Right lobe of liver (tissue), 6 donors: Measurements from ENCODE around the gene CORO2B. TPM values are rescaled to one million over a fixed set of nuclear protein-coding genes. Genes with fewer than 3 reads are reported as not detected.
"Not testable (repeated sequence)": the region's sequence is repeated elsewhere in the genome, so short reads cannot be mapped to it uniquely, and the experiment has no call there.

ENCODE experiments used
- ATAC-seq, 4 donors: fragments of 200-7000 bp; cut with Tn5 transposase; one replicate each; pipeline ENCODE4 v1.9.1; 2020; ENCODE audit warnings: mild to moderate bottlenecking in 4 of 4, moderate library complexity in 4 of 4
- DNase-seq, 3 donors: peaks; one replicate each; pipeline ENCODE4 v3.0.0-alpha.2; 2020
- H3K27ac ChIP-seq, 3 donors: fragments of 200-600 bp; one replicate each; pipeline ENCODE4 v1.8.0; 2022
- H3K27me3 ChIP-seq, 2 donors: fragments of 200-600 bp; one replicate each; pipeline ENCODE4 v1.8.0; 2022
- H3K36me3 ChIP-seq, 4 donors: fragments of 200-600 bp; sonication (generic) in 1 of 4; one replicate each; pipeline versions ENCODE4 v1.5.1 to v1.8.0; 2017 to 2022; ENCODE audit warnings: control low read depth in 1 of 4
- H3K4me1 ChIP-seq, 4 donors: fragments of 200-600 bp; sonication (generic) in 1 of 4; one replicate each; pipeline versions ENCODE4 v1.5.1 to v1.8.0; 2017 to 2022; ENCODE audit warnings: control low read depth in 1 of 4
- H3K4me3 ChIP-seq, 3 donors: fragments of 200-600 bp; one replicate each; pipeline ENCODE4 v1.8.0; 2022
- H3K9me3 ChIP-seq, 4 donors: fragments of 200-600 bp; sonication (generic) in 1 of 4; one replicate each; pipeline versions ENCODE4 v1.5.1 to v1.8.0; 2017 to 2022; ENCODE audit warnings: control low read depth in 1 of 4
- POLR2A ChIP-seq: fragments of 450-650 bp; IDR thresholded peaks from one replicate; pipeline ENCODE4 v1.6.1; 2017; ENCODE audit warnings: antibody characterized with exemption, mild to moderate bottlenecking
- WGBS: methylation state at CpG from one replicate; pipeline ENCODE4 v1.1.6; 2018; ENCODE audit warnings: low coverage, low lambda C conversion rate; ENCODE audit not compliant: insufficient coverage; ENCODE audit errors: missing lambda C conversion rate; 5-methylcytosine and 5-hydroxymethylcytosine counted together
- intact Hi-C, 2 donors: fragments of 100-400 bp; cut with DNase I; formaldehyde crosslinking; loops; one replicate each; pipeline versions ENCODE4 v1.11.2 to v1.14.1; 2022
- total RNA-seq, 6 experiments: library from RNA; depleted of rRNA in 2 of 6; stranded (reverse); fragments of >200 nt in 2 of 6; fragmentation: NEBNext Ultra II Directional in 3 of 6; extraction: Animal tissue kit (Norgen Biotek cat#: 25700) in 3 of 6; gene quantifications; one replicate each; pipeline versions ENCODE4 v1.1.0 to v1.2.4, GENCODE V29; 2016 to 2023
- TF ChIP-seq, protein P1 (sequence below), 4 donors: fragments of 200-600 bp in 3 of 4; fragments of 450-650 bp in 1 of 4; IDR thresholded peaks; one replicate each; pipeline versions ENCODE4 v1.5.1 to v1.8.0; 2016 to 2022; ENCODE audit warnings: antibody characterized with exemption in 4 of 4, mild to moderate bottlenecking in 2 of 4
- donor health status: DM: no; HTN: yes; CAD: no.
- donor health status: DM: no; HTN: no; CAD: no.
- donor health status: DM: no; HTN: no; CAD: no.
- donor health status: DM: no; HTN: yes; CAD: no.
- donor health status: DM: no; HTN: yes; CAD: no.

Gene CORO2B
- total RNA-seq, 6 experiments from 2014 or later, result 0.18 to 0.68 (median 0.41) TPM

DNA sequence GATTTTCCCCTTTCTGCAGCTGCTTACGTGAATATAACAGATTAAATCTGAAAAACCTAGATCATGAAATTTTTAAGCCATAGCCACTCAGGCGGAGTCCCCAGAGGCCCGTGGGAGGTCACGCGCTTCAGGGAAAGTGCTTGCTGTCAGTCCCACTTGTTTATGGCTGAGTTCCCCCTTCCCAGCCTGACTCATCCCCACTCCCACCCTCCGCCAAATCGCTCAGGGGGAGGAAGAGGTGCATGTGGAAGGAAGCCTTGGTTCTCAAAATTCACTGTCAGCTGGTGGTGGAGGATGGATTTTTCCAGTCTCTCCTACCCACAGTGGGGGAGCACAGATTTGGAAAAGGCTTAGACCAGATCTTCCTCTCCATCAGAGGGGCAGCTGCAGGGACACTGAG lies 67.4 kb downstream of the CORO2B start:
- Histone ChIP-seq H3K9me3 (no peaks in the 10 kb centered on the region), H3K4me1 (no peaks in the 10 kb centered on the region), H3K27me3 (no peaks in the 10 kb centered on the region), H3K36me3 (no peaks in the 10 kb centered on the region), H3K4me3 (no peak overlapping the region), H3K27ac (no peak overlapping the region)
- DNase-seq (no peak), ATAC-seq (no peak)
- intact Hi-C loops, result loop anchor here in 1 of 2 donors (10.0 kb wide), 1 partner anchor 61 kb away; no protein-coding TSS in a partner anchor
- 84% methylated on average over 5 of the region's 7 CpGs for WGBS
- no peak for TF ChIP-seq POLR2A
- TF ChIP-seq, protein P1, sequence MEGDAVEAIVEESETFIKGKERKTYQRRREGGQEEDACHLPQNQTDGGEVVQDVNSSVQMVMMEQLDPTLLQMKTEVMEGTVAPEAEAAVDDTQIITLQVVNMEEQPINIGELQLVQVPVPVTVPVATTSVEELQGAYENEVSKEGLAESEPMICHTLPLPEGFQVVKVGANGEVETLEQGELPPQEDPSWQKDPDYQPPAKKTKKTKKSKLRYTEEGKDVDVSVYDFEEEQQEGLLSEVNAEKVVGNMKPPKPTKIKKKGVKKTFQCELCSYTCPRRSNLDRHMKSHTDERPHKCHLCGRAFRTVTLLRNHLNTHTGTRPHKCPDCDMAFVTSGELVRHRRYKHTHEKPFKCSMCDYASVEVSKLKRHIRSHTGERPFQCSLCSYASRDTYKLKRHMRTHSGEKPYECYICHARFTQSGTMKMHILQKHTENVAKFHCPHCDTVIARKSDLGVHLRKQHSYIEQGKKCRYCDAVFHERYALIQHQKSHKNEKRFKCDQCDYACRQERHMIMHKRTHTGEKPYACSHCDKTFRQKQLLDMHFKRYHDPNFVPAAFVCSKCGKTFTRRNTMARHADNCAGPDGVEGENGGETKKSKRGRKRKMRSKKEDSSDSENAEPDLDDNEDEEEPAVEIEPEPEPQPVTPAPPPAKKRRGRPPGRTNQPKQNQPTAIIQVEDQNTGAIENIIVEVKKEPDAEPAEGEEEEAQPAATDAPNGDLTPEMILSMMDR (IDR thresholded peaks at IDR 0.05), result no peak

DNA sequence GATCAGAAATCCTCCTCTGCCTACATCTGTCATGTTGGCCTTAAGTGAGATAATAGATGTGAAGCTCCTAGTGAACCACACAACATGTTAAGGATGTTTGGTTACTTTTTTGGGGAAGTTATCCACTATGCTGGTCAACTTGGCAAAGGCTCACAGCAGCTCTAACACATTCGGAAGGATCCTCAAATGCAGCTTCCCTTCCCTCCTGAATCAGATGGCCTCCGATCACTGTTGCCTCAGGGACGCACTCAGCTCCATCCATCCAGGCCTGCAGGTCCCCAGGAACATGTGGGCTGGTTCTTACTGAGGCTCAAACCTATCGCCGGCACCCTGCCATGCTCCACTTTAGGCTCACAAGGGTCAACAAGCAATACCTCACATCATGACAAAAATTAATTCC lies 67.9 kb downstream of the CORO2B start:
- Histone ChIP-seq H3K27me3 (no peaks in the 10 kb centered on the region), H3K9me3 (no peaks in the 10 kb centered on the region), H3K4me3 (no peak overlapping the region), H3K36me3 (no peaks in the 10 kb centered on the region), H3K27ac (no peak overlapping the region), H3K4me1 (no peaks in the 10 kb centered on the region)
- TF ChIP-seq, protein P1 (IDR thresholded peaks at IDR 0.05), result no peak
- no peak for TF ChIP-seq POLR2A
- intact Hi-C loops, result loop anchor here in 1 of 2 donors (10.0 kb wide), 1 partner anchor 62 kb away; no protein-coding TSS in a partner anchor
- WGBS, result 83% methylated on average over 4 of the region's 5 CpGs
- no peak for ATAC-seq
- peak in 1 of 3 donors; percentile 4 for DNase-seq

DNA sequence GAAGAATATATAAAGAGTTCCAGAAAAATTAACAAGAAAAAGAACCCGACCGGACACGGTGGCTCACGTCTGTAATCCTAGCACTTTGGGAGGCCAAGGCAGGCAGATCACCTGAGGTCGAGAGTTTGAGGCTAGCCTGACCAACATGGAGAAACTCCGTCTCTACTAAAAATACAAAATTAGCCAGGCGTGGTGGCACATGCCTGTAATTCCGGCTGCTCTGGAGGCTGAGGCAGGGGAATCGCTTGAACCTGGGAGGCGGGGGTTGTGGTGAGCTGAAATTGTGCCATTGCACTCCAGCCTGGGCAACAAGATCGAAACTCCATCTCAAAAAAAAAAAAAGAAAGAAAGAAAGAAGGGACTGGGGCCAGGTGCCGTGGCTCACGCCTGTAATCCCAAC lies 68.6 kb downstream of the CORO2B start:
- not testable (repeated sequence) for H3K27me3 ChIP-seq, H3K36me3 ChIP-seq, H3K4me3 ChIP-seq, H3K9me3 ChIP-seq, ATAC-seq, H3K27ac ChIP-seq, H3K4me1 ChIP-seq
- WGBS, result 82% methylated on average over 12 of the region's 13 CpGs
- intact Hi-C loops, result loop anchor here in 1 of 2 donors (10.0 kb wide), 1 partner anchor 63 kb away; no protein-coding TSS in a partner anchor
- peak in 1 of 3 donors; percentile 13 for DNase-seq

DNA sequence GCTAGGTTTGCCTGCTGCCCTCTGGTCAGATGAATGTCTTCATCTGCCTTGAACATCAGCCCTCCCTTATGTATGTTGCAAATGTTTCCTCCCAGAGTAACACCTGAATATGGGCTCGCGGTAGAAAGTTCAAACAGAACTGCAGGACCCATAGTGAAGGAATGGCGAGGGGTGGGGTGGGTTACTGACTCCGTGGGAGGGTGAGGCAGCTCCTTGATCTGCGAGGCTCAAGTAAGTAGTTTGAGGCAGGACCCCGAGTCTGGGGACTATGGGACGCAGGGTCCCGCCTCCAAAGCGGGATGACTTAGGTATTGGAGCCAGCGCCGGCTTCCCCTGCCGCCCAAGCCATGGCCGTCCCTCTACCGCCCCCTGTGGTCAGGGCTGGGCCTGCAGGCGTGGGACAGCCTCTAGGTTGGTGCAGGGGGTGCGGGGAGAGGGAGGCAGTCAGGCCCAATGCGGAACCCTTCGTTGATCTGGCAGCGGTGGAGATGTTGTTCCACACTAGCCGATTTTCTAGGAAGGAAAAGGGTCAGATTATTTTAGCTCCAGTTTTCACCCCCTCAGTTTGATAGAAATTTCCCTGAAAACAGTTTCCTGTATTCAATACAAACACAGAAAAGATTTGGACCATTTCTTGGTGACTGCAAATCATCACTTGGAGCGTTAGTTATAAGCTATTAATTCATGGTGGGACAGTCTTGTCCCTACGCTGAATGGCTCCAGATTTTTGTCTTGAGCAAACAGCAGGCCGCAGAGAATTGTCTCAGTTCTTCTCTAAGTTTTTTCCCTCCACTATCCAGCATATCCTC lies 72.3 kb downstream of the CORO2B start:
- no peaks in the 10 kb centered on the region for H3K36me3 ChIP-seq
- 35% methylated on average over 8 of the region's 23 CpGs for WGBS
- H3K4me3 ChIP-seq, result no peak overlapping the region
- no peak overlapping the region for H3K27ac ChIP-seq
- intact Hi-C loops, result no loop called here
- ATAC-seq, result peak; percentile 87 to 92 (median 90)
- H3K9me3 ChIP-seq, result no peaks in the 10 kb centered on the region
- H3K4me1 ChIP-seq, result no peaks in the 10 kb centered on the region
- no peaks in the 10 kb centered on the region for H3K27me3 ChIP-seq
- DNase-seq, result peak; percentile 70 to 74 (median 73)
- TF ChIP-seq, protein P1 (IDR thresholded peaks at IDR 0.05), result peak; percentile 70 to 87 (median 72)
- no peak for TF ChIP-seq POLR2A

DNA sequence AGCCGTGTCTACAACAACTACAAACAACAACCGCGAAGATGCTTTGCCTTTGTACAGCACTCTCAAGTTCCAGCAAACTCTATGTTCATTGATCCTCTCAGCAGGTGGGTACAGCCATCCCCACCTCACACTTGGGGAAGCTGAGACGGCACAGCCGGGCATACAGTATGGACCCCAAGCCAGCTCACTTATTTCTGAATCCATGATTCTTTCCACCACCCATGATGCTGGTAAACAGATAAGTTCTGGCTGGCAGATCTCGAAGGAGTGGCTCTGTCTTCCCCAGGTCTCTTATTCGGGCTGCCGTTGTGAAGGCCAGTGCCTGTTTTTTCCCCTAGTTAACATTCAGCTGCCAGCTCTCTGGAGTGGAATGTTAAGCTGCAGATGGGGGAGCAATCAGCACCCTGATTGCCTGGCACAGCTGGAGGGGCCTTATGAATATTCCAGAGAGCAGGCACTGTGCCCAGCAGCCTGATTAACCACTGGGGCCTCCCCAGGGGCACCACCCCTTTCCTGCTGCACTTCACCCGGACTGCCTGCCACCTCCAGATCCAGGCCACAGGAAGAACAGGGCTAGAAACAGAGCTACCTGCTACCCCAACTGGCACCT lies 73.2 kb downstream of the CORO2B start:
- Histone ChIP-seq H3K4me3 (no peak overlapping the region), H3K27ac (no peak overlapping the region), H3K27me3 (no peaks in the 10 kb centered on the region), H3K9me3 (no peaks in the 10 kb centered on the region), H3K36me3 (no peaks in the 10 kb centered on the region), H3K4me1 (no peaks in the 10 kb centered on the region)
- 75% methylated on average over 7 of the region's 9 CpGs for WGBS
- DNase-seq (peak in 1 of 3 donors; percentile 21), ATAC-seq (no peak)
- TF ChIP-seq POLR2A, result no peak
- TF ChIP-seq, protein P1 (IDR thresholded peaks at IDR 0.05), result no peak
- intact Hi-C loops, result no loop called here
